ENCODE data around the gene ACAP2.
A peak's percentile ranks its signal among the peaks of the same experiment; 100 is the strongest.
"Not testable (repeated sequence)": the region's sequence is repeated elsewhere in the genome, so short reads cannot be mapped to it uniquely, and the experiment has no call there.

ACAP2 gene

GRCh38 chr3:195442573-195443390 is at the start of gene ACAP2:
Gene ACAP2, minus strand, starts transcription at chr3:195443020. Its CDS starts 173 bp downstream, at chr3:195442847.
- DNase-seq = peak; percentile 100

GRCh38 chr3:195475614-195476013 is 32.8 kb upstream of the ACAP2 start:
- no peak for DNase-seq

- not testable (repeated sequence) for DNase-seq
Measured at GRCh38 chr3:195475116-195475515, 32.3 kb upstream of the ACAP2 start.

GRCh38 chr3:195468841-195469240 is 26.0 kb upstream of the ACAP2 start:
- no peak for DNase-seq

- no peak for DNase-seq
Measured at GRCh38 chr3:195468391-195468776, 25.6 kb upstream of the ACAP2 start.

- DNase-seq = peak; percentile 56
Measured at GRCh38 chr3:195467641-195468390, 25.0 kb upstream of the ACAP2 start.

GRCh38 chr3:195466251-195466650 is 23.4 kb upstream of the ACAP2 start:
- DNase-seq = no peak

- DNase-seq = not testable (repeated sequence)
Measured at GRCh38 chr3:195462922-195463321, 20.1 kb upstream of the ACAP2 start.

GRCh38 chr3:195462308-195462610 is 19.4 kb upstream of the ACAP2 start:
- no peak for DNase-seq

- DNase-seq = no peak
Measured at GRCh38 chr3:195461594-195462307, 18.9 kb upstream of the ACAP2 start.

GRCh38 chr3:195460091-195460713 is 17.4 kb upstream of the ACAP2 start:
- no peak for DNase-seq

- DNase-seq = peak; percentile 33
Measured at GRCh38 chr3:195458316-195458717, 15.5 kb upstream of the ACAP2 start.

- DNase-seq = no peak
Measured at GRCh38 chr3:195455789-195456188, 13.0 kb upstream of the ACAP2 start.

- no peak for DNase-seq
Measured at GRCh38 chr3:195453236-195453635, 10.4 kb upstream of the ACAP2 start.

- no peak for DNase-seq
Measured at GRCh38 chr3:195451373-195452015, 8.7 kb upstream of the ACAP2 start.

GRCh38 chr3:195450731-195451229 is 8.0 kb upstream of the ACAP2 start:
- DNase-seq = no peak

- no peak for DNase-seq
Measured at GRCh38 chr3:195448205-195448875, 5.5 kb upstream of the ACAP2 start.

- DNase-seq = no peak
Measured at GRCh38 chr3:195447201-195447600, 4.4 kb upstream of the ACAP2 start.

- no peak for DNase-seq
Measured at GRCh38 chr3:195446359-195446758, 3.5 kb upstream of the ACAP2 start.

- DNase-seq = no peak
Measured at GRCh38 chr3:195445885-195446284, 3.1 kb upstream of the ACAP2 start.

- no peak for DNase-seq
Measured at GRCh38 chr3:195443391-195443989, 670 bp upstream of the ACAP2 start.

Measured in activated CD4-positive, alpha-beta T cell treated with anti-CD3 and anti-CD28 coated beads, Interleukin-2, amount 50 U/mL, for 16 hours (primary cell).